ENCODE results near the gene RAD52. TPM values are rescaled to one million over a fixed set of nuclear protein-coding genes. Genes with fewer than 3 reads are reported as not detected.
"Not testable (repeated sequence)": the region's sequence is repeated elsewhere in the genome, so short reads cannot be mapped to it uniquely, and the experiment has no call there.

Gene RAD52
- polyA plus RNA-seq, 1 donor (not counting 4 experiments of a cell fraction or from before 2014, with no cell fraction given), result 9.8 TPM

DNA sequence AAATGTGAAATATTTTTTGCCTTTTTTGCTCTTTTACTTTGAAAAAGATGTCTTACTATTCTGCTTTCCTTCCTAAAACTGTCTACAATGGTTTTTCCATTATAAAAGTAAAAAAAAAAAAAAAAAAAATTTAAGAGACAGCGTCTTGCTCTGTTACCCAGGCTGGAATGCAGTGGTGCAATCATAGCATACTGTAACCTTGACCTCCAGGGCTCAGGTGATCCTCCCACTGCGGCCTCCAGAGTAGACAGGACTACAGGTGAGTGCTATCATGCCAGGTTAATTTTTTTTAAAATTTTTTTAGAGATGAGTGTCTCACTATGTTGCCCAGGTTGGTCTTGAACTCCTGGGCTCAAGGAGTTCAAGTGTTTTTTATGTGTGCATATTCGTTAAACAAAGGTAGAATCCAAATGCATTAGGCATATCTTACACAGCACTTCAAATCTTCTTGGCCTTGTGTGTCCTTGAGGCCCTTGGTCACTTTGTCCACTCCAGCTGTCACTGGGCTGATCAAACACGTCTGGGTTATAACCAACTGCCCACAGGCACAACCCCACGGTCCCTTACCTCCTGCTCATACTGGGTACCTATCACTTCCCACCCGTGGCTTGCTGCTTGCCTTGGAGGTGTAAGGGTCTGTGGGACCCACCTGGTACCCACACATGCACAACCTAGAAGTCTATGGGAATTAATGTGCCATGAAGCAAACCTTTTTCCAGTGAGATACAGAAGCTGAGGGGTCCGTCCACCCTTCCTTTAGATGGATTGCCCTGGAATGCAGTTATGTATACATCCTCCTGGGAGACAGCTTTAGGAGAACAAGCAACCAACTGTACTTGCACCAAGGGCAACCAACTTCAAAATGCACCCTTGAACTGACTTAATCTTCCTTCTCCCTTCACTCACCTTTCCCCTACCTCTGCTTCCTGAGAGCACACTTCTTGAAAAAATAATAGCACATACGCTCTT lies 12.8 kb downstream of the RAD52 start:
- FAIRE-seq (no peak), DNase-seq (ENCODE audit: low read depth, low spot score) (no peak)
- H3K9me1 ChIP-seq (ENCODE audit: control insufficient read depth, extremely low read depth, insufficient read depth, low read length), result no peaks in the 10 kb centered on the region
- no peaks in the 10 kb centered on the region for H3K4me1 ChIP-seq (ENCODE audit: control insufficient read depth, extremely low read depth, insufficient read depth, low read length)
- peaks cover 7% of the 10 kb centered on the region for H3K79me2 ChIP-seq (ENCODE audit: control insufficient read depth, insufficient read depth, low read length)
- no peak overlapping the region for H3K27ac ChIP-seq (ENCODE audit: control insufficient read depth, insufficient read depth, low read length)
- H4K20me1 ChIP-seq (ENCODE audit: control insufficient read depth, extremely low read depth, insufficient read depth, low read length), result no peaks in the 10 kb centered on the region
- H3K9me3 ChIP-seq (ENCODE audit: control insufficient read depth, low read depth, low read length), result no peaks in the 10 kb centered on the region
- no peaks in the 10 kb centered on the region for H3K27me3 ChIP-seq (ENCODE audit: control insufficient read depth, extremely low read depth, insufficient read depth, low read length)
- TF ChIP-seq EZH2 (IDR thresholded peaks at IDR 0.05; ENCODE audit: low read length), result no peak
- TF ChIP-seq, protein P1, sequence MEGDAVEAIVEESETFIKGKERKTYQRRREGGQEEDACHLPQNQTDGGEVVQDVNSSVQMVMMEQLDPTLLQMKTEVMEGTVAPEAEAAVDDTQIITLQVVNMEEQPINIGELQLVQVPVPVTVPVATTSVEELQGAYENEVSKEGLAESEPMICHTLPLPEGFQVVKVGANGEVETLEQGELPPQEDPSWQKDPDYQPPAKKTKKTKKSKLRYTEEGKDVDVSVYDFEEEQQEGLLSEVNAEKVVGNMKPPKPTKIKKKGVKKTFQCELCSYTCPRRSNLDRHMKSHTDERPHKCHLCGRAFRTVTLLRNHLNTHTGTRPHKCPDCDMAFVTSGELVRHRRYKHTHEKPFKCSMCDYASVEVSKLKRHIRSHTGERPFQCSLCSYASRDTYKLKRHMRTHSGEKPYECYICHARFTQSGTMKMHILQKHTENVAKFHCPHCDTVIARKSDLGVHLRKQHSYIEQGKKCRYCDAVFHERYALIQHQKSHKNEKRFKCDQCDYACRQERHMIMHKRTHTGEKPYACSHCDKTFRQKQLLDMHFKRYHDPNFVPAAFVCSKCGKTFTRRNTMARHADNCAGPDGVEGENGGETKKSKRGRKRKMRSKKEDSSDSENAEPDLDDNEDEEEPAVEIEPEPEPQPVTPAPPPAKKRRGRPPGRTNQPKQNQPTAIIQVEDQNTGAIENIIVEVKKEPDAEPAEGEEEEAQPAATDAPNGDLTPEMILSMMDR (optimal IDR thresholded peaks at IDR 0.05 in 1 of 3, IDR thresholded peaks at IDR 0.05 in 1 of 3, conservative IDR thresholded peaks at IDR 0.05 in 1 of 3; ENCODE audit: extremely low read depth in 1 of 3, insufficient read depth in 2 of 3, low read length in 3 of 3), result no peak
- H2AFZ ChIP-seq (ENCODE audit: control insufficient read depth, low read length), result no peak overlapping the region
- dilution Hi-C loops (cut with MboI; ENCODE audit: extremely low pct_ligation_motif_present, low sequenced_read_pairs), result no loop called here
- no peak overlapping the region for H3K4me3 ChIP-seq (ENCODE audit: control insufficient read depth in 2 of 3, extremely low read depth in 1 of 3, insufficient read depth in 2 of 3, low read depth in 1 of 3, low read length in 3 of 3)
- H3K4me2 ChIP-seq (ENCODE audit: control insufficient read depth, extremely low read depth, insufficient read depth, low read depth, low read length), result no peak overlapping the region
- peaks cover 6 to 9% of the 10 kb centered on the region in 2 experiments for H3K36me3 ChIP-seq (ENCODE audit: control insufficient read depth in 2 of 2, extremely low read depth in 1 of 2, insufficient read depth in 2 of 2, low read length in 2 of 2)
- H3K9ac ChIP-seq (ENCODE audit: control insufficient read depth, extremely low read depth, insufficient read depth, low read length), result no peak overlapping the region

DNA sequence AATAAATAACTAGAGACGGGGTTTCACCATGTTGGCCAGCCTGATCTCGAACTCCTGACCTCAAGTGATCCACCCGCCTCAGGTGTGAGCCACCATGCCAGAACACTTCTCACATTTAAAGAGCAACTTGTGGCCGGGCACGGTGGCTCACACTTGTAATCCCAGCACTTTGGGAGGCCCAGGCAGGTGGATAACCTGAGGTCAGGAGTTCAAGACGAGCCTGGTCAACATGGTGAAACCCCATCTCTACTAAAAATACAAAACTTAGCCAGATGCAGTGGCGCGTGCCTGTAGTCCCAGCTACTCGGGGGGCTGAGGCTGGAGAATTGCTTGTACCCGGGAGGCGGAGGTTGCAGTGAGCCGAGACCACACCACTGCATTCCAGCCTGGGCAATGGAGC lies 13.6 kb downstream of the RAD52 start:
- H3K79me2 ChIP-seq (ENCODE audit: control insufficient read depth, insufficient read depth, low read length); H3K9ac ChIP-seq (ENCODE audit: control insufficient read depth, extremely low read depth, insufficient read depth, low read length); H3K4me1 ChIP-seq (ENCODE audit: control insufficient read depth, extremely low read depth, insufficient read depth, low read length); dilution Hi-C loops (cut with MboI; ENCODE audit: extremely low pct_ligation_motif_present, low sequenced_read_pairs); DNase-seq (ENCODE audit: low read depth, low spot score); FAIRE-seq; H3K9me1 ChIP-seq (ENCODE audit: control insufficient read depth, extremely low read depth, insufficient read depth, low read length); H3K27ac ChIP-seq (ENCODE audit: control insufficient read depth, insufficient read depth, low read length); H3K27me3 ChIP-seq (ENCODE audit: control insufficient read depth, extremely low read depth, insufficient read depth, low read length); H2AFZ ChIP-seq (ENCODE audit: control insufficient read depth, low read length); H3K9me3 ChIP-seq (ENCODE audit: control insufficient read depth, low read depth, low read length); H4K20me1 ChIP-seq (ENCODE audit: control insufficient read depth, extremely low read depth, insufficient read depth, low read length); H3K4me3 ChIP-seq (ENCODE audit: control insufficient read depth in 2 of 3, extremely low read depth in 1 of 3, insufficient read depth in 2 of 3, low read depth in 1 of 3, low read length in 3 of 3); H3K4me2 ChIP-seq (ENCODE audit: control insufficient read depth, extremely low read depth, insufficient read depth, low read depth, low read length): not testable (repeated sequence)
- H3K36me3 ChIP-seq (ENCODE audit: control insufficient read depth in 2 of 2, extremely low read depth in 1 of 2, insufficient read depth in 2 of 2, low read length in 2 of 2), result peaks cover 8 to 11% of the 10 kb centered on the region in 2 experiments
